IPS-15b (cell line): ENCODE measurements around the gene TRPM8.

Source experiments
- H3K27me3 ChIP-seq: one replicate; pipeline ENCODE4 v1.6.1; 2013; ENCODE audit warnings: low read length; ENCODE audit not compliant: control insufficient read depth, insufficient read depth
- H3K36me3 ChIP-seq: one replicate; pipeline ENCODE4 v1.6.1; 2013; ENCODE audit warnings: low read length; ENCODE audit not compliant: control insufficient read depth, insufficient read depth
- H3K4me1 ChIP-seq: one replicate; pipeline ENCODE4 v1.6.1; 2013; ENCODE audit warnings: mild to moderate bottlenecking, low read length; ENCODE audit not compliant: control insufficient read depth, insufficient read depth
- H3K4me3 ChIP-seq: one replicate; pipeline ENCODE4 v1.5.1; 2013; ENCODE audit warnings: low read depth, low read length
- H3K9ac ChIP-seq: one replicate; pipeline ENCODE4 v1.6.1; 2013; ENCODE audit warnings: low read depth, mild to moderate bottlenecking, low read length
- H3K9me3 ChIP-seq: one replicate; pipeline ENCODE4 v1.6.1; 2013; ENCODE audit warnings: mild to moderate bottlenecking, low read length; ENCODE audit not compliant: control insufficient read depth, insufficient read depth

Gene TRPM8

DNA sequence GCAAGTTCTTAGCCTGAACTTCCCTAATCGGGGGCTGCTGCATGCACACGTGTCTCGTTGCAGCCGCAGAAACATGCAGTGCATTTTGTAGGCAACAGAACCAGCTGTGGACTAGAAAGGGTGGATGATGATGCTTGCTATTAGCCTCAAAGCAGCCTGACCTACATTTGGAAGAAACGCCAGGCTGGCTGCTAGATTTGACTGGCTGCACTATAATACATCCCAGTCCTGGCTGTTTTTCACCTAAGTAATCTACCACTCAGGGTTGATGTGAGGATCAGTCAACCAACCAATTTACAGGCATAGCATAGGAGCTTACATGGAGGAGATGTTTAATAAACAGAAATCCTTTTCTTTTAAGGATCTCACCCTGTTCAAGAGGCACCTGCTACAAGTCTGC is 77.0 kb downstream of the TRPM8 start:
- Histone ChIP-seq H3K36me3 (no peaks in the 10 kb centered on the region), H3K27me3 (no peaks in the 10 kb centered on the region), H3K4me1 (no peaks in the 10 kb centered on the region), H3K9ac (no peak overlapping the region), H3K9me3 (peaks cover 4% of the 10 kb centered on the region), H3K4me3 (no peak overlapping the region)

DNA sequence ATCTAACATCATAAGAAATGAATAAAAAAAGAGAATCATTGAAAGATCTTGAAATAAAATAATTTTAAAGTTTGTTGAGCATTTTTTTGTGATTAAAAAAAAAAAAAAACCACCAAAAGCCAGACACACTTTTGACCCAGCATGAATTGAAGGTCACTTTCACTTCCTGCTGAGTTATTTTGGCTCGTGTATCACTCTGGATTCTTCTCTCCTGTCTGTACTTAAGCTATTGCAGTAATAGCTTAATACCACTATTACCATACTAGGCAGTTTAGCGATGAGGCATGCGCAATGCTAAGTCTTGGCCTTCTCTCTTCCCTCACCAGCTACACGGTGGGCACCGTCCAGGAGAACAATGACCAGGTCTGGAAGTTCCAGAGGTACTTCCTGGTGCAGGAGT is 78.8 kb downstream of the TRPM8 start:
- no peak overlapping the region for H3K4me3 ChIP-seq
- peaks cover 4% of the 10 kb centered on the region for H3K9me3 ChIP-seq
- no peaks in the 10 kb centered on the region for H3K36me3 ChIP-seq
- H3K9ac ChIP-seq, result no peak overlapping the region
- H3K27me3 ChIP-seq, result no peaks in the 10 kb centered on the region
- H3K4me1 ChIP-seq, result no peaks in the 10 kb centered on the region

DNA sequence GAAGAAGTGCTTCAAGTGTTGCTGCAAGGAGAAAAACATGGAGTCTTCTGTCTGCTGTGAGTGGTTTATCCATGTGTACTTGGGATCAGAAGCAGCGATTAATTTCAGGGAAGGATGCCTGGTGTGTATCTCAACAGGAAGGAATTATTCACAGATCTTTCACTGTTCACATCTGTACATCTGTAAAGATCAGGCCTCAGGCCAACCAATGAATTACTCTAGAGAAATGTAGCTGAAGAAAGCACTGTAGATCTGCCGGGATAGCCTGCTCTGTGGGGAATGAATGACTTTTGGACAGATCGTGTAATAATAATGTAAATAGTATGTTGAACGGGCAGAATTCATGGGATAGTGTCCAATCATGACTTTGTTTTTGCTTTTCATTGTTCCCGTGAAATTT is 79.3 kb downstream of the TRPM8 start:
- no peak overlapping the region for H3K4me3 ChIP-seq

DNA sequence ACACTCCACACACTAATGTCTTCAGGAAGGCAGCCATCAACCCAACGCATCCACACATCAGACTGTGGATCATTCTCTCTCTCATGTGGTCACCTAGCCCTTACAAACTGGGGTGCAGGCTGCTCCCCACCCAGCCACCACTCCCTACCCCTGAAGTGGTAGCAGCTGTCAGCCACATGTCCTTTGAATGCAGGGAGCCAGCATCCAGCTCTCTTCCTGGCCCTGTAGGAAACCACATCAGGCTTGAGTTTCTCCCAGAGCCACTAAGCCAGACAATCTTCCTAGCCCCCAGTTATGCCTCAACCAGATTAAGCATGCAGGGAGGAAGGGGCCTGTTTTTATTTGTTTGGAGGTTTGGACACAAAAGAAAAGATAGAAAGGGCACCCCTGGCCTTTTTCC is 80.5 kb downstream of the TRPM8 start:
- Histone ChIP-seq H3K36me3 (no peaks in the 10 kb centered on the region), H3K9ac (no peak overlapping the region), H3K9me3 (no peaks in the 10 kb centered on the region), H3K4me1 (no peaks in the 10 kb centered on the region), H3K4me3 (no peak overlapping the region), H3K27me3 (no peaks in the 10 kb centered on the region)

More for the DNA sequence above, 79.3 kb downstream of the TRPM8 start:
- Histone ChIP-seq H3K9me3 (peaks cover 4% of the 10 kb centered on the region), H3K4me1 (no peaks in the 10 kb centered on the region), H3K9ac (no peak overlapping the region), H3K27me3 (no peaks in the 10 kb centered on the region), H3K36me3 (no peaks in the 10 kb centered on the region)

DNA sequence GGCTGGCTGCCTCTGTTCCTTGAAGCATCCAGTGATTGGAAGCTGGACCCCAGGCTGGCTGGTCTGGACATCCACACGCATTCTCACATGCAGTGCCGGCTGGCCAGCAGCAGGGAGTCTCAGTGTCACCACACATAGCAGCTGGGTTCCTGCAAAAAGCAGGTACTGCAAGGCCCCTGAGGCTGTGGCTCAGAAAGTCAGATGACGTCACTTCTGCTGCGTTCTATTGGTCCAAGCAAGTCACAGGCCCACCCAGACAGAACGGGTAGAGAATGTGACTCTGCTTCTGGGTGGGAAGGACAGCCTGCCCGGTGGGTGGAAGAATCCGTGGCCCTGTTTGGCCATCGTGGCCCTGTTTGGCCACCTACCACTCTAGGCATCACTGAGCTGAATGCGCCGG is 82.0 kb downstream of the TRPM8 start:
- Histone ChIP-seq H3K36me3 (no peaks in the 10 kb centered on the region), H3K4me3 (no peak overlapping the region), H3K9me3 (no peaks in the 10 kb centered on the region), H3K9ac (no peak overlapping the region), H3K4me1 (no peaks in the 10 kb centered on the region), H3K27me3 (no peaks in the 10 kb centered on the region)

DNA sequence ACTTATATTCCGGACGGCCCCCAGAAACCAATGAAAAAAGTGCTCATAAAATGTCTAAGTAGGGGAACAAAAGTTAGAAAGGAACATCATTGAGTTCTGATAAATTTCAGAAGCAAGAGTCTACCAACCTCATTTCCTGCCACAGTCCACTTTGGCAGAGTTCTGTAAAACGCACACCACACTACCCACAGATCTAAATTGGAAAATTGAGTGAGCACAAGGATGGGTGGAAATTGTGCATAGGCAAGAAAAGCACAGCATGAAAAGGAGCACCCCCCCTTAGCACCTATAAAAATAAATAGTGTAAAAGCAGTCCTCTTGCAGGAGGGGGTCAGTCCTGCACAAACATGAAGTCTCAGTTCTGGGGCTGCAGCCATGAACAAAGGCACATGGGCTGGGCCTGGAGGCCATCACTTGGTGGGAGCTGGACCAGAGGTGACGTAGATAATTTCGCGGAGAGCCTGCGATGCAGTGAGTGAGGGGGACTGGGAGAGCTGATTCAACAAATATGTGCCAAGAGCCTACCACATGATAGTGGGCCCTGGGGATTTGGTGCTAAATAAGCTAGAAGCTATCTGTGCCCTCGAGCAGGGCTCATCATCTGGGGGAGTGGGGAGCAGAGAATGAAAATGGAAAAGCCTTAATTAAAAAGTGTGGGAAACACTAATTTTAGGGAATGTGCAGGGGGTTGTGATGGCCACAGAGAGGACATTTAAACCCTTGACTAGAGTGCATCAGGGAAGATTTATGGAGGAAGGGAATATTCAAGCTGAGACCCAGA is 84.4 kb downstream of the TRPM8 start:
- H3K9me3 ChIP-seq, result no peaks in the 10 kb centered on the region
- no peaks in the 10 kb centered on the region for H3K4me1 ChIP-seq
- H3K27me3 ChIP-seq, result no peaks in the 10 kb centered on the region
- no peaks in the 10 kb centered on the region for H3K36me3 ChIP-seq
- no peak overlapping the region for H3K9ac ChIP-seq
- H3K4me3 ChIP-seq, result no peak overlapping the region

DNA sequence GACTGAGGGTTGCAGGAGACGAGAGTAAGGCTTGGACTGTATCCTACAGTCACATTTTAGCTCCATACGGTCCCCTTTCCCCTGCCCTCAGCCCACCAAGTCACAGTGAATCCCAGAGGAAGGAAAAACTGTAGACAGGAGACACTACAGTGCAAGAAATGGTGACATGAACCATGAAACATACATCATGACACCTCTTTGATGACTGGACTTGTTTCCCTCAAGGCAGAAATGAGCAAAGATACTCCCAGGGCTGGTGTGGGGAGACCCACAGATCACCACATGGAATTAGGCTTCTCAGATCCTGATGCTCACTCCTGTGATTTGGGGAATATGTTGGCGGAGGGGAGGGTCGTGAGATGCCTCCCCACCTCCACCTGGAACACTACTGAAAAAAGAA is 85.1 kb downstream of the TRPM8 start:
- Histone ChIP-seq H3K27me3 (no peaks in the 10 kb centered on the region), H3K9ac (no peak overlapping the region), H3K4me3 (no peak overlapping the region)

DNA sequence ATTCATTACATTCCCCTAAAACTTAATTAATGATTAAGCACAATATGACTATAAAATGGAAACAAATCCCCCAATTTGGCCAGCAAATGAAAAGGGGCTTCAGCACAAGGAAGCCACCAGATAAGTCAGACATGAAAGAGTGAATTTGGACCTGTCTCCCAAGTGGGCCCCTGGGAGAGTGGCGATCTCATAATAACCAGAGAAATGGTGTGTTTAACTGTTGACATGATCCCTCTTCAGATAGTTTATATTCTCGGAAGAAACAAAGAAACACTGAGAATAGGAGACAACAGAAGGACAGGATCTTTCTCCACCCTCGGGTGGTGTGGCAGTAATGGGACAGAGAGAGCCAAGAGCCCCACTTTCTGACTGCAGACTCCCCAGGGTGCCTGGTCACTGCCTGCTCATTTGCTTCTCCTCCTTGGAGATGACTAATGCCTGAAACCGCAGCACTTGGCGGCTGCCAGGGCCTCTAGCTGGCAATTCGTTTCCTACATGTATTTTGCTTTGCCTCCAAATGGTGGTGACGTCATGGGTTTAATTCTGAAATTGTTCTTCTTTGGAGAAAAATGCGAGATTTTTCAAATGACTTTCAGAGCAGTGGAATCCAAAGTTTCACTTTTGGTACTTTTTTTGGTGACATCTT is 86.9 kb downstream of the TRPM8 start:
- Histone ChIP-seq H3K27me3 (no peaks in the 10 kb centered on the region), H3K4me1 (no peaks in the 10 kb centered on the region), H3K4me3 (no peak overlapping the region), H3K9me3 (no peaks in the 10 kb centered on the region), H3K36me3 (no peaks in the 10 kb centered on the region), H3K9ac (no peak overlapping the region)

More for the DNA sequence above, 85.1 kb downstream of the TRPM8 start:
- H3K9me3 ChIP-seq, result no peaks in the 10 kb centered on the region
- H3K36me3 ChIP-seq, result no peaks in the 10 kb centered on the region
- H3K4me1 ChIP-seq, result no peaks in the 10 kb centered on the region

DNA sequence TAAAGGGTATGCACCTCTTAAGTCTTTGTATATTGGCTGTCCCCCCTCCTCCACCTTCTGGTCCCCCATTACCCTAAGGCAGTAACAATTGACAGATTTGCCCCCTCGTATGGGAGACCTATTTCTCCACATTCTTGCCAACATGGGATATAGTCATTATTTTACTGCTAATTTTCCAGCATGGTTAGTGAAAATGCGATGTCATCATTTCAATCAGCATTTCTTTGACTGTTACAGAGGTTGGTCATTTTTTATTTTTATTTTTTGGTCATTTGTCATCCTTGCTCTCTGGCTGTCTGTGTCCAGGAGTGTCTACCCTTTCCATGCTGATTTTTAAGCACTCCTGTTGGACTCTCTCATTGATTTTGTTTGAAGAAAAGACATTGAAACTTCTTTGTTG is 88.0 kb downstream of the TRPM8 start:
- Histone ChIP-seq H3K4me3 (no peak overlapping the region), H3K9ac (no peak overlapping the region), H3K27me3 (no peaks in the 10 kb centered on the region), H3K9me3 (no peaks in the 10 kb centered on the region), H3K36me3 (no peaks in the 10 kb centered on the region), H3K4me1 (no peaks in the 10 kb centered on the region)

DNA sequence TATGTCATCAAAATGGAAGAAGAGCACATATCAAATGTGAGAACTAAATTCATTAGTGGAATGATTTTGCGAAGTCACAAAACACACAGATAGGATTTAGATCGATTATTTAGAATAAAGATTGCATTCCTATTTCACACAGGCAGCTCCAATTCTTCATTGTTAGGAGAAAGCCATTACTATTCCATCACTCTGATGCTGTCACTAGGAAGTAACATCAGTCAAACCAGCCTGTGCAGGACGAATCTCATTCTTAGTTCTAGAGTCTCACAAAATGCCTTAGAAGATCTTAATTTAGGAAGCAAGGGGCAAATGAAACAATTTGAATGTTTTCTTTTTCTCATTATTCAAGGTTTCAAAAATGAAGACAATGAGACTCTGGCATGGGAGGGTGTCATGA is 89.3 kb downstream of the TRPM8 start:
- no peaks in the 10 kb centered on the region for H3K27me3 ChIP-seq
- H3K4me1 ChIP-seq, result no peaks in the 10 kb centered on the region
- no peaks in the 10 kb centered on the region for H3K36me3 ChIP-seq
- no peaks in the 10 kb centered on the region for H3K9me3 ChIP-seq
- H3K9ac ChIP-seq, result no peak overlapping the region
- no peak overlapping the region for H3K4me3 ChIP-seq

DNA sequence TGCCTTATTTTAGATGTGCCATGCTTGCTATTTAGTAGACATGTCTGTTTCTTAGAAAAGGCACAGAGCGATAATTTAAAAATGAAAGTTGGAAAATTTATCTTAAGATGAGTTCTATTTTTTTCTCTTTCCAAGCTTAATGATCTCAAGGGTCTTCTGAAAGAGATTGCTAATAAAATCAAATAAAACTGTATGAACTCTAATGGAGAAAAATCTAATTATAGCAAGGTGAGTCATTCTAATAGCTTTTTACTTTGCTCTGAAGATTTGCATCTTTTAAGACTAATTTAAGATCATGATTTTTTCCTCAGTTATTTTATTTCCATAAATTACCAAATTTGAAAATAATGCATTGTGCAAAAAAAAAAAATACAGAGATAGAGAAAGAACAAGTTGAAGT is 97.3 kb downstream of the TRPM8 start:
- Histone ChIP-seq H3K4me3 (no peak overlapping the region), H3K27me3 (no peaks in the 10 kb centered on the region), H3K9me3 (no peaks in the 10 kb centered on the region), H3K36me3 (no peaks in the 10 kb centered on the region), H3K4me1 (no peaks in the 10 kb centered on the region), H3K9ac (no peak overlapping the region)

DNA sequence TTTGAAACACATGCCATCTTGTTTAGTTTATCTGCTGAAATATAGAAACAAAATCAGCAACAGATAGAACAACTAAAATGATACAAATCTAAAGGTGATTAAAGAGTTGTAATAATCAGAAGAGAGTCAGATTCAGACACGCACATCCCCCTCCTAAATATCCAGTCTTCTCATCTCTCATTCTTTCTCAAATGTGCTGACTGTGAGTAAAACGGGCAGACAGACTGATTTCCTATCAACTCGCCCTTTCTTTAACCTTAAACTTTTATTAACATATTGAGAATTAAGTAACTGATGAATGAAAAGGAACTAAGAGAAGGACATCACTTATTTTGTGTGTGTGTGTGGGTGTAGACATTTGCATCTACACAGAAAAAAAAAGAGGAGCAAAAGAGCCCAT is 98.7 kb downstream of the TRPM8 start:
- Histone ChIP-seq H3K4me1 (no peaks in the 10 kb centered on the region), H3K36me3 (no peaks in the 10 kb centered on the region), H3K9me3 (no peaks in the 10 kb centered on the region)

More for the DNA sequence above, 98.7 kb downstream of the TRPM8 start:
- H3K27me3 ChIP-seq, result no peaks in the 10 kb centered on the region
- H3K4me3 ChIP-seq, result no peak overlapping the region
- no peak overlapping the region for H3K9ac ChIP-seq
